Measurements from ENCODE around the gene BEND5. TPM values are rescaled to one million over a fixed set of nuclear protein-coding genes. Genes with fewer than 3 reads are reported as not detected.

BEND5 gene
- total RNA-seq, 1 donor from 2014 or later, result not detected

- Histone ChIP-seq H3K4me3 (ENCODE audit: low read depth, low read length) (no peak overlapping the region), H3K27me3 (ENCODE audit: control insufficient read depth, insufficient read depth, low read length) (no peaks in the 10 kb centered on the region), H3K36me3 (ENCODE audit: control insufficient read depth, insufficient read depth, low read length) (no peaks in the 10 kb centered on the region)
- TF ChIP-seq CTCF (IDR thresholded peaks at IDR 0.05; ENCODE audit: insufficient read depth, low read length, severe bottlenecking), result no peak
- no peak for FAIRE-seq
- DNase-seq (ENCODE audit: low read depth), result no peak
Measured at GRCh38 chr1:48740621-48741020, 36.1 kb downstream of the BEND5 start.

DNA sequence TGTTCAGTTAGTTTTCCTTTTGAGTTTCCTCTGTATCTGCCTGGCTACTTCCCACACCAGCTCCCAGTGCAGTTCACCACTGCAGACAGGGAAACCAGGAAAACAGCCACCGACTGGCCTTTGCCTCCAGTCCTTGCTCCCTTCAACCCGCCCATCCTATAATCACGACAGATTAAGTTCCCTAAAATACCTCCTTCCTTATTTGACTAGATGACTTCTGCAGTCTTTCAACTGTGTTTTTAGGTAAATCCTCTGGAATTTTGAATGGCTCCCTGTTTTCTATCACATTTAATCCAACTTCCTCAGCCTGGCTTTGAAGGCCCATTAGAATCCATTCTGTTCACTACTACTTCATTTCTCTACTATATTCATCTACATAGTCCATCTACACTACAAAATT lies 37.6 kb downstream of the BEND5 start:
- no peak for TF ChIP-seq CTCF (IDR thresholded peaks at IDR 0.05; ENCODE audit: insufficient read depth, low read length, severe bottlenecking)
- no peaks in the 10 kb centered on the region for H3K27me3 ChIP-seq (ENCODE audit: control insufficient read depth, insufficient read depth, low read length)
- FAIRE-seq (no peak), DNase-seq (ENCODE audit: low read depth) (no peak)
- H3K36me3 ChIP-seq (ENCODE audit: control insufficient read depth, insufficient read depth, low read length), result no peaks in the 10 kb centered on the region
- H3K4me3 ChIP-seq (ENCODE audit: low read depth, low read length), result no peak overlapping the region

DNA sequence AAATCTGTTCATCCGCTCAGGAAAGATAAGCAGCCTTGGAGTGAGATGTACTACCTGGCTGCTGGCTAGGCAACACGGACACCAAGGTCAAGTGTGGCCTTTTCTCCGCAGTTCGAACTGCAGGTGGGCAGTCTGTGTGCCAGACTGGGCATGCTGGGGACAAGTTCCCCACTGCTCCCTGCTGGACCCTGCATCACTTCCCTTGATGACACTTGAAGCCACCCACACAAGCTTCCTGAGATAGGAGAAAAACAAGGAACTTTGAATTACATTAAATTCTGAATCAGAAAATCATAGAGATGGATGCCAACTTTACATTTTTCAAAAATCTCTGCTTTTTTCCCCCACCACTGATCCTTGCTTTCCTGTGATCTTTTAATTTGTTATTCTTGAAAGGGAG lies 38.3 kb downstream of the BEND5 start:
- no peak overlapping the region for H3K4me3 ChIP-seq (ENCODE audit: low read depth, low read length)
- no peak for DNase-seq (ENCODE audit: low read depth)
- no peak for TF ChIP-seq CTCF (IDR thresholded peaks at IDR 0.05; ENCODE audit: insufficient read depth, low read length, severe bottlenecking)
- no peak for FAIRE-seq
- no peaks in the 10 kb centered on the region for H3K27me3 ChIP-seq (ENCODE audit: control insufficient read depth, insufficient read depth, low read length)
- H3K36me3 ChIP-seq (ENCODE audit: control insufficient read depth, insufficient read depth, low read length), result no peaks in the 10 kb centered on the region

DNA sequence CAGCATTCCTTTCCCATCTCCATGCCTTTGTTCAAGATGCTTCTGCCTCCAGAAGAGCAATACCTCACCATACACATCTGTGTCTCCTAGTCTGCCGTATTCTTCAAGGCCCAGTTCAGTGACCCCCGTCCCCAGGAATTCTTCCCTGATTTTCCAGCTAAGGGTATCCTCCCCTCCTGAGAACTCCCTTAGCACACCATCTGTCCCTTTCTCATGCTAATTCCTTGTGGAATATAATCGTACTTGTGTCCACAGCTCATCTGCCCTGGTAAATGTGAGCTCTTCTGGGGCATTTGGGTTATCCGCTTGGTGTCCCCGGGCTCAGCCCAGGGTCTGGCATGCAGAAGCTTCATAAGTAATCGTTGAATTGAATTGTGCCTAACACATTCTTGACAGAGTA lies 40.9 kb downstream of the BEND5 start:
- Histone ChIP-seq H3K4me3 (ENCODE audit: low read depth, low read length) (no peak overlapping the region), H3K36me3 (ENCODE audit: control insufficient read depth, insufficient read depth, low read length) (no peaks in the 10 kb centered on the region), H3K27me3 (ENCODE audit: control insufficient read depth, insufficient read depth, low read length) (no peaks in the 10 kb centered on the region)
- FAIRE-seq (no peak), DNase-seq (ENCODE audit: low read depth) (no peak)
- no peak for TF ChIP-seq CTCF (IDR thresholded peaks at IDR 0.05; ENCODE audit: insufficient read depth, low read length, severe bottlenecking)

- Histone ChIP-seq H3K36me3 (ENCODE audit: control insufficient read depth, insufficient read depth, low read length) (no peaks in the 10 kb centered on the region), H3K27me3 (ENCODE audit: control insufficient read depth, insufficient read depth, low read length) (no peaks in the 10 kb centered on the region), H3K4me3 (ENCODE audit: low read depth, low read length) (no peak overlapping the region)
- no peak for FAIRE-seq
- DNase-seq (ENCODE audit: low read depth), result no peak
- TF ChIP-seq CTCF (IDR thresholded peaks at IDR 0.05; ENCODE audit: insufficient read depth, low read length, severe bottlenecking), result no peak
Measured at GRCh38 chr1:48730164-48730910, 46.4 kb downstream of the BEND5 start.

- no peak for DNase-seq (ENCODE audit: low read depth)
- Histone ChIP-seq H3K27me3 (ENCODE audit: control insufficient read depth, insufficient read depth, low read length) (no peaks in the 10 kb centered on the region), H3K4me3 (ENCODE audit: low read depth, low read length) (no peak overlapping the region), H3K36me3 (ENCODE audit: control insufficient read depth, insufficient read depth, low read length) (no peaks in the 10 kb centered on the region)
- TF ChIP-seq CTCF (IDR thresholded peaks at IDR 0.05; ENCODE audit: insufficient read depth, low read length, severe bottlenecking), result no peak
- no peak for FAIRE-seq
Measured at GRCh38 chr1:48728584-48728983, 48.1 kb downstream of the BEND5 start.
